NB4 (cell line): ENCODE results near the gene SULT4A1.

Experiments
- DNase-seq: peaks from one replicate; pipeline ENCODE4 v3.0.0; 2010; ENCODE audit warnings: low read depth
- H3K4me3 ChIP-seq: one replicate; pipeline ENCODE4 v1.5.1; 2011; ENCODE audit warnings: mild to moderate bottlenecking, low read depth, low read length, moderate library complexity
- MYC ChIP-seq: IDR thresholded peaks from 2 replicates; pipeline ENCODE4 v1.6.1; 2011; ENCODE audit warnings: low read depth, low read length
- POLR2A ChIP-seq: IDR thresholded peaks from 2 replicates; pipeline ENCODE4 v1.6.1; 2011; ENCODE audit warnings: mild to moderate bottlenecking; ENCODE audit not compliant: insufficient read length; ENCODE audit errors: extremely low read depth
- TF ChIP-seq, protein P1 (sequence below): IDR thresholded peaks from 2 replicates; pipeline ENCODE4 v1.6.1; 2011; ENCODE audit warnings: low read depth, low read length
- TF ChIP-seq, protein P2 (sequence below): IDR thresholded peaks from one replicate; pipeline ENCODE4 v1.5.1; 2012; ENCODE audit warnings: low read depth, low read length

SULT4A1 gene

DNA sequence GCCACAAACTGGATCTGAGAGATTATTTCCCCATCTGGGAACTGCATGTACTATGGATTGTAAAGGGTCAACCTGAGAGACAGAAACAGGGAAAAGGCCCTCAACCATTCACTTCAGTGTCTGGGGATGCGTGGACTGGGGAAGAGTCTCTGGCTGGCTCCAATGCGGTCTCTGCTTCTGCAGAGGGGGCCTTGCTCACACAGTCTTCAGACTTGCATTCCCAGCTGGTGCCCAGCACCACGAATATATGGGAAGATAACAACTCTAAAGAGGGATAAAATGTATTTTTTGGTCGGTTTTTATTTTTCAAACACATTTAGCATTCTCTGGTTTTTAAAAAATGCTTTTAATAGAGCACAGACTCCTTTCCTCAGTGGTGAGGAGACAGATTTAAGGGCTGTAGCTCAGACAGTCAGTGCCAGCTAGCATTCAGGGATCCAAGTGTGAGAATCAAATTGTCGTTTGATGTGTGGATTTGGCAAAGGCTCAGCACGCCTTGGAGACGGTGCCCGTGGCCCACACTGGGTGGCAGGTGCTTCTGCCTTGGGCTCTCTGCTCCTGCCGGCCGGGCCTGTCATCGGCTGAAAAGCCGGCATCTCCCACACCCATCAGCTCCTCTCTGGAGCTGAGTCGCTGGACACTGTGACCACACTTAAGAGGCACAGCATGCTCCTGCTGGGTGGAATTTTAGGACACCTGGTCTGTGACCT, 42.2 kb downstream of the SULT4A1 start:
- TF ChIP-seq, protein P1, sequence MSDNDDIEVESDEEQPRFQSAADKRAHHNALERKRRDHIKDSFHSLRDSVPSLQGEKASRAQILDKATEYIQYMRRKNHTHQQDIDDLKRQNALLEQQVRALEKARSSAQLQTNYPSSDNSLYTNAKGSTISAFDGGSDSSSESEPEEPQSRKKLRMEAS = no peak
- no peak for TF ChIP-seq MYC
- TF ChIP-seq POLR2A = no peak
- TF ChIP-seq, protein P2, sequence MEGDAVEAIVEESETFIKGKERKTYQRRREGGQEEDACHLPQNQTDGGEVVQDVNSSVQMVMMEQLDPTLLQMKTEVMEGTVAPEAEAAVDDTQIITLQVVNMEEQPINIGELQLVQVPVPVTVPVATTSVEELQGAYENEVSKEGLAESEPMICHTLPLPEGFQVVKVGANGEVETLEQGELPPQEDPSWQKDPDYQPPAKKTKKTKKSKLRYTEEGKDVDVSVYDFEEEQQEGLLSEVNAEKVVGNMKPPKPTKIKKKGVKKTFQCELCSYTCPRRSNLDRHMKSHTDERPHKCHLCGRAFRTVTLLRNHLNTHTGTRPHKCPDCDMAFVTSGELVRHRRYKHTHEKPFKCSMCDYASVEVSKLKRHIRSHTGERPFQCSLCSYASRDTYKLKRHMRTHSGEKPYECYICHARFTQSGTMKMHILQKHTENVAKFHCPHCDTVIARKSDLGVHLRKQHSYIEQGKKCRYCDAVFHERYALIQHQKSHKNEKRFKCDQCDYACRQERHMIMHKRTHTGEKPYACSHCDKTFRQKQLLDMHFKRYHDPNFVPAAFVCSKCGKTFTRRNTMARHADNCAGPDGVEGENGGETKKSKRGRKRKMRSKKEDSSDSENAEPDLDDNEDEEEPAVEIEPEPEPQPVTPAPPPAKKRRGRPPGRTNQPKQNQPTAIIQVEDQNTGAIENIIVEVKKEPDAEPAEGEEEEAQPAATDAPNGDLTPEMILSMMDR = no peak
- DNase-seq = no peak
- H3K4me3 ChIP-seq = no peak overlapping the region

DNA sequence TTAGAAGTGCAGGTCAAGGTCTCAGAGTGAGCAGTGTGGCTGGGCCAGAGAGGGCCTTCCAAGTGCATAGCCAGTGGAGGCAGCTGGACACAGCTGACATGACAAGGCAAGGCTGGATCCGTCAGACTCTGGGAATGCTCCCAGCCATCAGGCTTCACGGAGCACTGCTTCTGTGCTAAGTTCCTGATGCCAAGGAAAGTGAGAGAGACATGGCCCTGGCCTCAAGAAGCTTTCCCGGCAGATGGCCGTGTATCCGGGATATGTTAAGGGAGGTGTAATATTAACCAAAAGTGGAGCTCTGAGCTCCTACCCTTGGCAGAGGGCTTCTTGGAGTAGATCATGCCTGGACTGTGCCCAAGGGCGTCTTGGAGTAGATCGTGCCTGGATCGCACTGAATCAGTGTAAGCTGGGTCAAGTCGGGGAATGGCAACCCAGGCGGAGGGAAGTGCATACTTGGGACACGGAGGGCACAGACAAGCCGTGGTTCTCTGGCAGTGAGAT, 42.8 kb downstream of the SULT4A1 start:
- TF ChIP-seq, protein P1 = no peak
- TF ChIP-seq POLR2A = no peak
- TF ChIP-seq, protein P2 = no peak
- no peak for TF ChIP-seq MYC
- DNase-seq = no peak

DNA sequence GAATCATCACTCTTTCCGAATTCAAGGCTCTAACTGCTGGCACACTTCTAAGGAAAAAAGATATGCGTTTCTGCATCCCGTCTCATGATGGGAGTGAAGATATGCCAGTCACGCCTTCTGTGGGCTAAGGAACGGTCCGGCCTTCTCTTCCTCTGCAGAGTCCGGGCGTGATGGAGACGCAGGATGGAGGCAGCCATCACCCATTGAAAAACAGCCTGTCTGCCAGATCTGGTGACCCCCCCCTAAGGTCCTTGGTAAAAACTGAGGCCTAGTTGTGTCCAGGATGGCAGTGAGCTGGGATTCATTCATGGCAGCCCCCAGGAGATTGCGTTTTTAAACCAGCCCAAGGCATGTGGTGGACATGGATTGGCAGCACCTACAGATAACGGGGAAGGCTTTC, 43.3 kb downstream of the SULT4A1 start:
- TF ChIP-seq, protein P2 = no peak
- TF ChIP-seq MYC (no peak), POLR2A (no peak)
- TF ChIP-seq, protein P1 = no peak
- no peak for DNase-seq
- no peak overlapping the region for H3K4me3 ChIP-seq

More for the DNA sequence above, 42.8 kb downstream of the SULT4A1 start:
- no peak overlapping the region for H3K4me3 ChIP-seq

DNA sequence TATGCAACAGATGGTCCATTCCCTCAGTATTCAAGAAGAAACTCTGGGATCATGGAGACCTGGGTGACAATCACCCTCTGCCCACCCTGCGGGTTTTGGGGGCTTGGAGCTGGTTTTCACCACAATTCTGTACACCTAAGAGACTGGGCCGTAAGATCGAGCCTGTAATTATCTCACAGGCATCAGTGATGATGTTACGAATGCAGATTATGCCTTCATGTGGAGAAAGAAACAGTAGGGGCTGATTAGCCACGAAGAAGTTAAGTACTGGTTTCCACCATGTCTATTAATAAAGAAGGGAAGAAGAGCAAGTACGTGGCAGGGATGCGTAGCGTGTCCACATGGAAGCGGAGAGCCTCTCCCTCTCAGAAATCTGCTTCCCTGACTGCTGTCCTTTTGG, 44.9 kb downstream of the SULT4A1 start:
- DNase-seq = no peak
- no peak overlapping the region for H3K4me3 ChIP-seq
- TF ChIP-seq, protein P1 = no peak
- TF ChIP-seq, protein P2 = no peak
- no peak for TF ChIP-seq MYC
- no peak for TF ChIP-seq POLR2A

DNA sequence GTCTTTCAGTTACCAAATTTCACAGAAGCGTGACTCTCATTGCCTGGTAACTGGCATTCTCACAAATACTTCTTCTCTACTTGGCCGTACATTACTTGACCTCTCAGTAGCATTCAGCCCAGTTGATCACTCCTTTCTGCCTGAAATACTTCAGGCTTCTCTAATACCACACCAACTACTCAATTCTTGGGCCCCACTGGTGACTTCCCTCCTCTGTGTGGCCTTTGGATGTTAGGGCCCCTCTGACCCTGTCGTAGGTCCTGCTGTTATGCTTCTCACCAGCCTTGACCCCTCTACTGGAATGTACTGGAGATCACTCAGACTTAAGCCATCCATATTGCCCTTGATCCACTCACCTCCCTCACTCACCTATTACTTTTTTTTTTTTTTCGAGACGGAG, 48.0 kb downstream of the SULT4A1 start:
- DNase-seq = no peak
- H3K4me3 ChIP-seq = no peak overlapping the region
- TF ChIP-seq POLR2A = no peak
- TF ChIP-seq, protein P1 = no peak
- TF ChIP-seq MYC = no peak
- TF ChIP-seq, protein P2 = no peak
